BLaER1 treated with 17β-estradiol and CSF1 and Interleukin-3, amounts not matched to agents 10 nM and 100 nM (cell line): Measurements from ENCODE around the gene MRAP2.

Experiments
- H3K27ac ChIP-seq, 11 experiments: shearing (Covaris generic); formaldehyde crosslinking; 2 replicates each; pipeline ENCODE4 v1.8.1; 2022
- H3K27me3 ChIP-seq, 11 experiments: shearing (Covaris generic); formaldehyde crosslinking; 2 replicates each; pipeline ENCODE4 v1.8.1; 2022
- H3K36me3 ChIP-seq, 11 experiments: shearing (Covaris generic); formaldehyde crosslinking; 2 replicates each; pipeline ENCODE4 v1.8.1; 2022
- H3K4me1 ChIP-seq, 10 experiments: shearing (Covaris generic); formaldehyde crosslinking; 2 replicates each; pipeline ENCODE4 v1.8.1; 2022
- H3K4me2 ChIP-seq, 11 experiments: shearing (Covaris generic); formaldehyde crosslinking; 2 replicates each; pipeline ENCODE4 v1.8.1; 2022
- H3K4me3 ChIP-seq, 10 experiments: shearing (Covaris generic); formaldehyde crosslinking; 2 replicates each; pipeline ENCODE4 v1.8.1; 2022
- H3K9ac ChIP-seq, 11 experiments: shearing (Covaris generic); formaldehyde crosslinking; 2 replicates each; pipeline ENCODE4 v1.8.1; 2022
- H3K9me3 ChIP-seq, 11 experiments: shearing (Covaris generic); formaldehyde crosslinking; replicated peaks in 1 of 11; 2 replicates each; pipeline ENCODE4 v1.8.1; 2022
- H4K20me1 ChIP-seq, 11 experiments: shearing (Covaris generic); formaldehyde crosslinking; 2 replicates each; pipeline ENCODE4 v1.8.1; 2022
- Cebpa-rat ChIP-seq, 11 experiments: shearing (Covaris generic); IDR thresholded peaks; 2 replicates each; pipeline ENCODE4 v1.8.1; 2022

The MRAP2 gene, protein sequence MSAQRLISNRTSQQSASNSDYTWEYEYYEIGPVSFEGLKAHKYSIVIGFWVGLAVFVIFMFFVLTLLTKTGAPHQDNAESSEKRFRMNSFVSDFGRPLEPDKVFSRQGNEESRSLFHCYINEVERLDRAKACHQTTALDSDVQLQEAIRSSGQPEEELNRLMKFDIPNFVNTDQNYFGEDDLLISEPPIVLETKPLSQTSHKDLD

GRCh38 chr6:84033523-84034451, at the start of gene MRAP2:
Gene MRAP2, plus strand, starts transcription at chr6:84033772. Its CDS starts 21,547 bp downstream, at chr6:84055319.
- Histone ChIP-seq H3K27me3 (peaks cover 23 to 33% (median 29%) of the 10 kb centered on the region in 11 experiments), H3K9ac (peak within 1 kb of the TSS in 7 of 11 experiments; percentile 13 to 58 (median 42); a peak in 9 of 22 replicates), H3K36me3 (no peaks in the 10 kb centered on the region), H3K4me2 (peak within 1 kb of the TSS; percentile 76 to 87 (median 83)), H4K20me1 (no peaks in the 10 kb centered on the region), H3K4me3 (peak within 1 kb of the TSS; percentile 50 to 69 (median 58)), H3K27ac (no peak within 1 kb of the TSS), H3K4me1 (peaks cover 0 to 5% (median 0%) of the 10 kb centered on the region in 10 experiments; a peak in 1 of 20 replicates), H3K9me3 (peaks cover 0 to 19% (median 4%) of the 10 kb centered on the region in 11 experiments; a peak in 9 of 22 replicates)
- TF ChIP-seq Cebpa-rat (IDR thresholded peaks at IDR 0.05), result no peak

GRCh38 chr6:83984411-83984810, 49.2 kb upstream of the MRAP2 start:
- peaks cover 0 to 6% (median 0%) of the 10 kb centered on the region in 11 experiments; a peak in 1 of 22 replicates for H3K9me3 ChIP-seq
- no peaks in the 10 kb centered on the region for H4K20me1 ChIP-seq
- H3K9ac ChIP-seq, result no peak overlapping the region
- H3K27me3 ChIP-seq, result no peaks in the 10 kb centered on the region
- peaks cover 0 to 3% (median 0%) of the 10 kb centered on the region in 11 experiments; a peak in 1 of 22 replicates for H3K36me3 ChIP-seq
- H3K27ac ChIP-seq, result no peak overlapping the region
- no peak for TF ChIP-seq Cebpa-rat (IDR thresholded peaks at IDR 0.05)
- no peaks in the 10 kb centered on the region for H3K4me1 ChIP-seq
- H3K4me3 ChIP-seq, result no peak overlapping the region
- H3K4me2 ChIP-seq, result no peak overlapping the region

DNA sequence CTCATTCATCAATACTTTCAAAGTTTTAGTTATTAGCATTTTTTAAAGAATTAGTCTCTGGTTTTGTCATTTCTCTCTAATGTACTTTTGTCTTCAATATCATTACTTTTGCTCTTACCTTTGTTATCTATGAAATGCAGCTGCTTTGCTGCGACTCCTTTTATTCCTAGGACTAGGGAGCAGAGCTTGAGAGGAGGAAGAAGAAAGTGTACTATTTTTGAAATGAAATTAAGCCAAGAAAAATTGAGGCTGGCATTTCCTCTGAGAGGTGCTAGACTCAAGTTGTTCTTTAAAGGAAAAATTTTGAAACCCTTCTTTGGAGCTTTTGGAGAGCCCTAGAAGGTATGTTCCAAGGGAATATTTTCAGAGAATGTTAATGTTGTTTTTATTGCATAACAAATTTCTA, 48.3 kb upstream of the MRAP2 start:
- Histone ChIP-seq H3K27ac (no peak overlapping the region), H3K4me3 (no peak overlapping the region), H3K4me2 (no peak overlapping the region), H3K9ac (no peak overlapping the region), H4K20me1 (no peaks in the 10 kb centered on the region), H3K36me3 (peaks cover 0 to 3% (median 0%) of the 10 kb centered on the region in 11 experiments; a peak in 1 of 22 replicates), H3K9me3 (peaks cover 0 to 6% (median 0%) of the 10 kb centered on the region in 11 experiments; a peak in 1 of 22 replicates), H3K27me3 (no peaks in the 10 kb centered on the region), H3K4me1 (no peaks in the 10 kb centered on the region)
- no peak for TF ChIP-seq Cebpa-rat (IDR thresholded peaks at IDR 0.05)

DNA sequence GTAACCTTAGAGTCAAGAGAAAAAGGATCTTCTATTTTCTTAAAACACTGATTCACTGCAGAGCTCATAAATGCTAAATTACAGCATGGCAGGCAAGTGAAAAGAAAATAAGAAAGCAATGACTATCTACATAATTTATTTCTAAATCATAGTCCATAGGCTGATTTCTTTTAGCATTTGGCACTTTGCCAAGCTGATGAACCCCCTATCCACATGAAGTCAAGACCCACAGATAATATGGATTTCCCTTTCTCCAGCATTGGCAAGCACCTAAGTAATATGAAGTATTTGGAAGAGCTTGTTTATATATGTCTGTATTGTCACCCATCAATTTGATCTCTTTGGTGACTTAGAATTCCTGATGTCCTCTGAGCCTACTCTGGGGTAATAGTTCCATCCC, 47.9 kb upstream of the MRAP2 start:
- TF ChIP-seq Cebpa-rat (IDR thresholded peaks at IDR 0.05), result no peak
- no peaks in the 10 kb centered on the region for H3K4me1 ChIP-seq

GRCh38 chr6:83998021-83998584, 35.5 kb upstream of the MRAP2 start:
- H4K20me1 ChIP-seq, result no peaks in the 10 kb centered on the region
- no peaks in the 10 kb centered on the region for H3K4me1 ChIP-seq
- no peaks in the 10 kb centered on the region for H3K36me3 ChIP-seq
- no peak overlapping the region for H3K9ac ChIP-seq
- H3K27me3 ChIP-seq, result no peaks in the 10 kb centered on the region
- H3K27ac ChIP-seq, result no peak overlapping the region
- TF ChIP-seq Cebpa-rat (IDR thresholded peaks at IDR 0.05), result no peak
- no peaks in the 10 kb centered on the region for H3K9me3 ChIP-seq
- no peak overlapping the region for H3K4me3 ChIP-seq
- no peak overlapping the region for H3K4me2 ChIP-seq

More for the DNA sequence above, 47.9 kb upstream of the MRAP2 start:
- H3K4me2 ChIP-seq, result no peak overlapping the region
- no peak overlapping the region for H3K9ac ChIP-seq
- no peaks in the 10 kb centered on the region for H3K27me3 ChIP-seq
- H3K36me3 ChIP-seq, result peaks cover 0 to 3% (median 0%) of the 10 kb centered on the region in 11 experiments; a peak in 1 of 22 replicates
- H3K9me3 ChIP-seq, result peaks cover 0 to 2% (median 0%) of the 10 kb centered on the region in 11 experiments; a peak in 1 of 22 replicates
- H3K27ac ChIP-seq, result no peak overlapping the region
- H3K4me3 ChIP-seq, result no peak overlapping the region
- H4K20me1 ChIP-seq, result no peaks in the 10 kb centered on the region

- TF ChIP-seq Cebpa-rat (IDR thresholded peaks at IDR 0.05), result no peak
- no peaks in the 10 kb centered on the region for H3K36me3 ChIP-seq
Measured at GRCh38 chr6:84001119-84001518, 32.5 kb upstream of the MRAP2 start.

GRCh38 chr6:84002226-84002625, 31.3 kb upstream of the MRAP2 start:
- Histone ChIP-seq H3K4me2 (no peak overlapping the region), H3K27me3 (no peaks in the 10 kb centered on the region), H4K20me1 (no peaks in the 10 kb centered on the region), H3K9ac (no peak overlapping the region), H3K36me3 (no peaks in the 10 kb centered on the region), H3K4me1 (no peaks in the 10 kb centered on the region), H3K27ac (no peak overlapping the region), H3K4me3 (no peak overlapping the region), H3K9me3 (no peaks in the 10 kb centered on the region)
- no peak for TF ChIP-seq Cebpa-rat (IDR thresholded peaks at IDR 0.05)

More at GRCh38 chr6:84001119-84001518, 32.5 kb upstream of the MRAP2 start:
- no peak overlapping the region for H3K9ac ChIP-seq
- no peaks in the 10 kb centered on the region for H3K27me3 ChIP-seq
- H3K4me2 ChIP-seq, result no peak overlapping the region
- no peaks in the 10 kb centered on the region for H4K20me1 ChIP-seq
- H3K9me3 ChIP-seq, result no peaks in the 10 kb centered on the region
- H3K4me1 ChIP-seq, result no peaks in the 10 kb centered on the region
- H3K4me3 ChIP-seq, result no peak overlapping the region
- no peak overlapping the region for H3K27ac ChIP-seq

GRCh38 chr6:84003131-84003530, 30.4 kb upstream of the MRAP2 start:
- H3K9ac ChIP-seq, result no peak overlapping the region
- H3K27ac ChIP-seq, result no peak overlapping the region
- TF ChIP-seq Cebpa-rat (IDR thresholded peaks at IDR 0.05), result no peak
- H3K4me1 ChIP-seq, result no peaks in the 10 kb centered on the region
- H4K20me1 ChIP-seq, result no peaks in the 10 kb centered on the region
- H3K36me3 ChIP-seq, result no peaks in the 10 kb centered on the region
- H3K4me3 ChIP-seq, result no peak overlapping the region
- H3K4me2 ChIP-seq, result no peak overlapping the region
- H3K27me3 ChIP-seq, result no peaks in the 10 kb centered on the region
- H3K9me3 ChIP-seq, result no peaks in the 10 kb centered on the region

DNA sequence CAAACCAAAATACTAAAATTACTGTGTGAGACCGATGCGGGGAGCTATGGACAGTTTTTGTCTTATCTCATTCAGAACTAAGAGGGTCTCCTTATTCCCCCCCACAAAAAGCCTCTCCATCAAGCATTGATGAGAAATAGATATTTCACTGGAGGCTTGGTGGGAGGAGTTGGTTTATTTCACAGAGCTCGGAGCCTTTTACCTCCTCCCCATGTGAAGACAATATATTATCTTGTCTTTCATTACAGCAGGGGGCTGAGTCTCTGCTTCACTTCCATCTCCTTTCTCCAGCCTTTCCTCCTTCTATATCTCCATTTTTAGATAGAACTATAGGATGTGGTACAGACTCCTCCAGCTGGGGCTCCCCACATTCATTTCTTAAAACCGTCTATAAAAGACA, 29.9 kb upstream of the MRAP2 start:
- H3K9ac ChIP-seq, result no peak overlapping the region
- no peaks in the 10 kb centered on the region for H4K20me1 ChIP-seq
- no peaks in the 10 kb centered on the region for H3K36me3 ChIP-seq
- H3K9me3 ChIP-seq, result no peaks in the 10 kb centered on the region
- H3K27me3 ChIP-seq, result no peaks in the 10 kb centered on the region
- no peak for TF ChIP-seq Cebpa-rat (IDR thresholded peaks at IDR 0.05)
- no peak overlapping the region for H3K4me2 ChIP-seq
- no peak overlapping the region for H3K27ac ChIP-seq
- no peaks in the 10 kb centered on the region for H3K4me1 ChIP-seq
- H3K4me3 ChIP-seq, result no peak overlapping the region
